ENCODE data around the gene AATK.

The AATK gene, protein sequence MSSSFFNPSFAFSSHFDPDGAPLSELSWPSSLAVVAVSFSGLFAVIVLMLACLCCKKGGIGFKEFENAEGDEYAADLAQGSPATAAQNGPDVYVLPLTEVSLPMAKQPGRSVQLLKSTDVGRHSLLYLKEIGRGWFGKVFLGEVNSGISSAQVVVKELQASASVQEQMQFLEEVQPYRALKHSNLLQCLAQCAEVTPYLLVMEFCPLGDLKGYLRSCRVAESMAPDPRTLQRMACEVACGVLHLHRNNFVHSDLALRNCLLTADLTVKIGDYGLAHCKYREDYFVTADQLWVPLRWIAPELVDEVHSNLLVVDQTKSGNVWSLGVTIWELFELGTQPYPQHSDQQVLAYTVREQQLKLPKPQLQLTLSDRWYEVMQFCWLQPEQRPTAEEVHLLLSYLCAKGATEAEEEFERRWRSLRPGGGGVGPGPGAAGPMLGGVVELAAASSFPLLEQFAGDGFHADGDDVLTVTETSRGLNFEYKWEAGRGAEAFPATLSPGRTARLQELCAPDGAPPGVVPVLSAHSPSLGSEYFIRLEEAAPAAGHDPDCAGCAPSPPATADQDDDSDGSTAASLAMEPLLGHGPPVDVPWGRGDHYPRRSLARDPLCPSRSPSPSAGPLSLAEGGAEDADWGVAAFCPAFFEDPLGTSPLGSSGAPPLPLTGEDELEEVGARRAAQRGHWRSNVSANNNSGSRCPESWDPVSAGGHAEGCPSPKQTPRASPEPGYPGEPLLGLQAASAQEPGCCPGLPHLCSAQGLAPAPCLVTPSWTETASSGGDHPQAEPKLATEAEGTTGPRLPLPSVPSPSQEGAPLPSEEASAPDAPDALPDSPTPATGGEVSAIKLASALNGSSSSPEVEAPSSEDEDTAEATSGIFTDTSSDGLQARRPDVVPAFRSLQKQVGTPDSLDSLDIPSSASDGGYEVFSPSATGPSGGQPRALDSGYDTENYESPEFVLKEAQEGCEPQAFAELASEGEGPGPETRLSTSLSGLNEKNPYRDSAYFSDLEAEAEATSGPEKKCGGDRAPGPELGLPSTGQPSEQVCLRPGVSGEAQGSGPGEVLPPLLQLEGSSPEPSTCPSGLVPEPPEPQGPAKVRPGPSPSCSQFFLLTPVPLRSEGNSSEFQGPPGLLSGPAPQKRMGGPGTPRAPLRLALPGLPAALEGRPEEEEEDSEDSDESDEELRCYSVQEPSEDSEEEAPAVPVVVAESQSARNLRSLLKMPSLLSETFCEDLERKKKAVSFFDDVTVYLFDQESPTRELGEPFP (N-terminal part only)

GRCh38 chr17:81166033-81166492, at the start of gene AATK:
Gene AATK, minus strand, starts transcription at chr17:81166221. Its CDS starts 229 bp downstream, at chr17:81165992.
- no peak within 1 kb of the TSS for H3K9ac ChIP-seq (ENCODE audit: low read depth in 1 of 2, low read length in 2 of 2)
- no peak within 1 kb of the TSS for H3K27ac ChIP-seq (ENCODE audit: low read depth in 2 of 2, low read length in 2 of 2)
- H3K27me3 ChIP-seq (ENCODE audit: control insufficient read depth in 2 of 2, insufficient read depth in 2 of 2, low read length in 2 of 2): peaks cover 6 to 20% of the 10 kb centered on the region in 2 donors
- no peaks in the 10 kb centered on the region for H3K9me3 ChIP-seq (ENCODE audit: control insufficient read depth in 2 of 2, low read length in 2 of 2)
- H3K4me1 ChIP-seq (ENCODE audit: control insufficient read depth in 2 of 2, insufficient read depth in 2 of 2, low read length in 2 of 2): peaks cover 0 to 3% of the 10 kb centered on the region in 2 donors
- H3K4me3 ChIP-seq (ENCODE audit: low read length in 2 of 2): peak within 1 kb of the TSS in 1 of 2 donors; percentile 41
- no peaks in the 10 kb centered on the region for H3K36me3 ChIP-seq (ENCODE audit: control insufficient read depth in 2 of 2, insufficient read depth in 2 of 2, low read length in 2 of 2)

- no peaks in the 10 kb centered on the region for H3K36me3 ChIP-seq (ENCODE audit: control insufficient read depth in 2 of 2, insufficient read depth in 2 of 2, low read length in 2 of 2)
- no peaks in the 10 kb centered on the region for H3K27me3 ChIP-seq (ENCODE audit: control insufficient read depth in 2 of 2, insufficient read depth in 2 of 2, low read length in 2 of 2)
- H3K4me3 ChIP-seq (ENCODE audit: low read length in 2 of 2): no peak overlapping the region
- H3K9me3 ChIP-seq (ENCODE audit: control insufficient read depth in 2 of 2, low read length in 2 of 2): no peaks in the 10 kb centered on the region
- no peaks in the 10 kb centered on the region for H3K4me1 ChIP-seq (ENCODE audit: control insufficient read depth in 2 of 2, insufficient read depth in 2 of 2, low read length in 2 of 2)
- H3K27ac ChIP-seq (ENCODE audit: low read depth in 2 of 2, low read length in 2 of 2): no peak overlapping the region
- H3K9ac ChIP-seq (ENCODE audit: low read depth in 1 of 2, low read length in 2 of 2): no peak overlapping the region
These were observed 48.0 kb upstream of the AATK start for GRCh38 chr17:81213978-81214377.

DNA sequence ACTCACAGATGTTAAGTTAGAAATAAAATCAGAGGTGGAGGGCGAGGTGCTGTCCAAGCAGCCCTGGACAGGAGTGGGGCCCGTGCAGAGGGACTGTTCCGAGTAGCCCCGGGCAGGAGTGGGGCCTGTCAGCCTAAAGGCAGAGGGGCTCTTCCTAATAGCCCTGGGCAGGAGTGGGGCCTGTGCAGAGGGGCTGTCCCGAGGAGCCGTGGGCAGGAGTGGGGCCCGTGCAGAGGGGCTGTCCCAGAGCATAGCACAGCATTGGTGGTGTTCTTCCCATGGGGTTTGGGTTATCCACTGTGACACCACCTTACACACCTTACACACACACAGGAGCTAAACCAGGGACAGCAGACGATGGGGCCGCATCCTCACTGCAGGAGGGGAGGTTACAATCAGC, 46.3 kb upstream of the AATK start:
- no peak overlapping the region for H3K27ac ChIP-seq (ENCODE audit: low read depth in 2 of 2, low read length in 2 of 2)
- no peaks in the 10 kb centered on the region for H3K9me3 ChIP-seq (ENCODE audit: control insufficient read depth in 2 of 2, low read length in 2 of 2)
- no peaks in the 10 kb centered on the region for H3K27me3 ChIP-seq (ENCODE audit: control insufficient read depth in 2 of 2, insufficient read depth in 2 of 2, low read length in 2 of 2)
- H3K36me3 ChIP-seq (ENCODE audit: control insufficient read depth in 2 of 2, insufficient read depth in 2 of 2, low read length in 2 of 2): no peaks in the 10 kb centered on the region
- H3K4me3 ChIP-seq (ENCODE audit: low read length in 2 of 2): no peak overlapping the region
- no peaks in the 10 kb centered on the region for H3K4me1 ChIP-seq (ENCODE audit: control insufficient read depth in 2 of 2, insufficient read depth in 2 of 2, low read length in 2 of 2)
- H3K9ac ChIP-seq (ENCODE audit: low read depth in 1 of 2, low read length in 2 of 2): no peak overlapping the region

DNA sequence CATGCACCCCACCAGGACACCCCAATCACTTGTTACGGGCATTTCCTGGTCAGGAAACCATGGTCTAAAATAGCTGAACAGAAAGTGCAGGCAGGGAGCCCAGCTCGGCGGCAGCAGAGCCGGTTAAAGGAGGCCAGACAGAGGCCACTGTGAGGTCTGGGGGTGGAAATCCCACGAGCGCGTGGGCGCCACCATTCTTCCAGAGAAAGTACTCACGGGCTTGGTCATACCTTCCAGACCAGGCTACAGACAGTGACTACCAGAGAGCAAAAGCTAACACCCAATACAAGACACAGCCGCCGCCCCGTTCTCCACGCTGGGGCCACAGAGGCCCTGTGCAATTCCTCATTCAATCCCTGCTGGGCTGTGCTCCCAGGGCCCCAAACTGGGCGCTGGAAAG, 44.8 kb upstream of the AATK start:
- Histone ChIP-seq H3K4me1 (ENCODE audit: control insufficient read depth in 2 of 2, insufficient read depth in 2 of 2, low read length in 2 of 2) (no peaks in the 10 kb centered on the region), H3K27me3 (ENCODE audit: control insufficient read depth in 2 of 2, insufficient read depth in 2 of 2, low read length in 2 of 2) (no peaks in the 10 kb centered on the region), H3K36me3 (ENCODE audit: control insufficient read depth in 2 of 2, insufficient read depth in 2 of 2, low read length in 2 of 2) (no peaks in the 10 kb centered on the region), H3K27ac (ENCODE audit: low read depth in 2 of 2, low read length in 2 of 2) (no peak overlapping the region), H3K4me3 (ENCODE audit: low read length in 2 of 2) (no peak overlapping the region), H3K9ac (ENCODE audit: low read depth in 1 of 2, low read length in 2 of 2) (no peak overlapping the region), H3K9me3 (ENCODE audit: control insufficient read depth in 2 of 2, low read length in 2 of 2) (no peaks in the 10 kb centered on the region)

DNA sequence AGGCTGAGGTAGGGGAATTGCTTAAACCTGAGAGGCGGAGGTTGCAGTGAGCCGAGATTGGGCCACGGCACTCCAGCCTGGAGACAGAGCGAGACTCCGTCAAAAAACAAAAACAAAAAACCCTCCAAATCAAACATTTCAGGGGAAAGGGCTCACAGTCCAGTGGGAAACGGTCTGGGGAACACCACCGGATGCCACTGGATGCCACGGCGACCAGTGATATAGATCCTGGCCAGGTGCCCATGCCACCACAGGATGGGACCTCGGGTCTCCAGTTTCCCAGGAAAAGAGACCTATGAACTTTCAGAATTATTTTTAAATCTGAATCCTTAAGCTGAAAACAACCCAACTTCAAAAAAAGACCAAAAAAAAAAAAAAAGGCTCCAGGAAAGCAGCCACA, 44.4 kb upstream of the AATK start:
- no peak overlapping the region for H3K27ac ChIP-seq (ENCODE audit: low read depth in 2 of 2, low read length in 2 of 2)
- no peaks in the 10 kb centered on the region for H3K4me1 ChIP-seq (ENCODE audit: control insufficient read depth in 2 of 2, insufficient read depth in 2 of 2, low read length in 2 of 2)
- H3K9ac ChIP-seq (ENCODE audit: low read depth in 1 of 2, low read length in 2 of 2): no peak overlapping the region
- no peaks in the 10 kb centered on the region for H3K27me3 ChIP-seq (ENCODE audit: control insufficient read depth in 2 of 2, insufficient read depth in 2 of 2, low read length in 2 of 2)
- no peaks in the 10 kb centered on the region for H3K9me3 ChIP-seq (ENCODE audit: control insufficient read depth in 2 of 2, low read length in 2 of 2)
- no peaks in the 10 kb centered on the region for H3K36me3 ChIP-seq (ENCODE audit: control insufficient read depth in 2 of 2, insufficient read depth in 2 of 2, low read length in 2 of 2)
- H3K4me3 ChIP-seq (ENCODE audit: low read length in 2 of 2): no peak overlapping the region

- Histone ChIP-seq H3K4me1 (ENCODE audit: control insufficient read depth in 2 of 2, insufficient read depth in 2 of 2, low read length in 2 of 2) (no peaks in the 10 kb centered on the region), H3K4me3 (ENCODE audit: low read length in 2 of 2) (no peak overlapping the region), H3K27me3 (ENCODE audit: control insufficient read depth in 2 of 2, insufficient read depth in 2 of 2, low read length in 2 of 2) (no peaks in the 10 kb centered on the region), H3K36me3 (ENCODE audit: control insufficient read depth in 2 of 2, insufficient read depth in 2 of 2, low read length in 2 of 2) (no peaks in the 10 kb centered on the region), H3K9me3 (ENCODE audit: control insufficient read depth in 2 of 2, low read length in 2 of 2) (no peaks in the 10 kb centered on the region), H3K9ac (ENCODE audit: low read depth in 1 of 2, low read length in 2 of 2) (no peak overlapping the region), H3K27ac (ENCODE audit: low read depth in 2 of 2, low read length in 2 of 2) (no peak overlapping the region)
These were observed 43.1 kb upstream of the AATK start for GRCh38 chr17:81209141-81209540.

- peaks cover 0 to 2% of the 10 kb centered on the region in 2 donors for H3K36me3 ChIP-seq (ENCODE audit: control insufficient read depth in 2 of 2, insufficient read depth in 2 of 2, low read length in 2 of 2)
- no peak overlapping the region for H3K27ac ChIP-seq (ENCODE audit: low read depth in 2 of 2, low read length in 2 of 2)
- H3K4me1 ChIP-seq (ENCODE audit: control insufficient read depth in 2 of 2, insufficient read depth in 2 of 2, low read length in 2 of 2): no peaks in the 10 kb centered on the region
- no peaks in the 10 kb centered on the region for H3K9me3 ChIP-seq (ENCODE audit: control insufficient read depth in 2 of 2, low read length in 2 of 2)
- H3K27me3 ChIP-seq (ENCODE audit: control insufficient read depth in 2 of 2, insufficient read depth in 2 of 2, low read length in 2 of 2): no peaks in the 10 kb centered on the region
- no peak overlapping the region for H3K4me3 ChIP-seq (ENCODE audit: low read length in 2 of 2)
- no peak overlapping the region for H3K9ac ChIP-seq (ENCODE audit: low read depth in 1 of 2, low read length in 2 of 2)
These were observed 42.6 kb upstream of the AATK start for GRCh38 chr17:81208651-81209050.

DNA sequence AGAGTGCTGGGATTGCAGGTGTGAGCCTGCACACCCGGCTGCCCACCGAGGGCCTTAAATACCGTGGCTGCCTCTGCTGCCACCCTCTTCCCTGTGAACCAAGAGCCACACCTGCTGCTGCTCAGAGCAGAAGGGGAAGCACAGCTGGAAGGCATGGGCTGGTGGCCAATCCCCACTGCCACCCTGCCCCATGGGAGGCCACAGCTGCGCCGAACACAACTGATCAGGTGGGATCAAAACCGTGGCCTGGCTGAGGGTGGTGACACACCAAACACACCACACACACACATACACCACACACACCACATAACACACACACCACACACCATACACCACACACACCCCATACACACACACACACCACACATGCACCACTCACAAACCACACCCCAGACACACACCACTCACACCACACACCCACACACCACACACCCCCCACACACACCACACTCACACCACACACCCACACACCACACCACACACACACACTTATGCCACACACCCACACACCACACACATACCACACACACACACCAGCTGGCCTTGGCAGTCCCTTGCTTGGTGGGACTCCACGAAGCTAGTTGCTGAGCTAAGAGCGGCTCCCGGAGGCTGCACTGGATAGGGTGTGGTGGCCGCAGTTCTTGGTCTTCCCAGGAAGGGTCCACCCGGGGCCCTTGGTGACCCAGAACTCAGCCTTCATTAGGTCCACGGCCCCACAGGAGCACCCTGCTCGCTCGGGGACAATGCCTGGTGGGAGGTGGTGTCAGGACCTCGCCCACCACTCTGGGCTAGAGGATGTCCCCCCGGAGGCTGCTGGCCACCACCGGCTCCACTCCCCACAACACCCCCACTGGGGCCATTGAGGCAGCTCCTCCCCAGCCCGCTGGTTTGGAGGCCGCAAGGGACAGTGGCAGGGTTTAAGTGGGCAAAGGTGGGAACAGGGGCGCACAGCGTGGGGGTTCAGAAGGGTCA, 41.9 kb upstream of the AATK start:
- Histone ChIP-seq H3K27ac (ENCODE audit: low read depth in 2 of 2, low read length in 2 of 2) (no peak overlapping the region), H3K9ac (ENCODE audit: low read depth in 1 of 2, low read length in 2 of 2) (peak overlapping the region in 1 of 2 donors; percentile 14), H3K27me3 (ENCODE audit: control insufficient read depth in 2 of 2, insufficient read depth in 2 of 2, low read length in 2 of 2) (no peaks in the 10 kb centered on the region), H3K4me3 (ENCODE audit: low read length in 2 of 2) (no peak overlapping the region), H3K4me1 (ENCODE audit: control insufficient read depth in 2 of 2, insufficient read depth in 2 of 2, low read length in 2 of 2) (no peaks in the 10 kb centered on the region), H3K36me3 (ENCODE audit: control insufficient read depth in 2 of 2, insufficient read depth in 2 of 2, low read length in 2 of 2) (peaks cover 0 to 2% of the 10 kb centered on the region in 2 donors), H3K9me3 (ENCODE audit: control insufficient read depth in 2 of 2, low read length in 2 of 2) (no peaks in the 10 kb centered on the region)

GRCh38 chr17:81206657-81207056, 40.6 kb upstream of the AATK start:
- no peaks in the 10 kb centered on the region for H3K9me3 ChIP-seq (ENCODE audit: control insufficient read depth in 2 of 2, low read length in 2 of 2)
- H3K4me3 ChIP-seq (ENCODE audit: low read length in 2 of 2): no peak overlapping the region
- H3K27ac ChIP-seq (ENCODE audit: low read depth in 2 of 2, low read length in 2 of 2): no peak overlapping the region
- H3K27me3 ChIP-seq (ENCODE audit: control insufficient read depth in 2 of 2, insufficient read depth in 2 of 2, low read length in 2 of 2): no peaks in the 10 kb centered on the region
- H3K4me1 ChIP-seq (ENCODE audit: control insufficient read depth in 2 of 2, insufficient read depth in 2 of 2, low read length in 2 of 2): no peaks in the 10 kb centered on the region
- peaks cover 0 to 2% of the 10 kb centered on the region in 2 donors for H3K36me3 ChIP-seq (ENCODE audit: control insufficient read depth in 2 of 2, insufficient read depth in 2 of 2, low read length in 2 of 2)
- H3K9ac ChIP-seq (ENCODE audit: low read depth in 1 of 2, low read length in 2 of 2): no peak overlapping the region
